GM18873 (cell line): ENCODE data around the gene ANKRD28.
"Not testable (repeated sequence)": the region's sequence is repeated elsewhere in the genome, so short reads cannot be mapped to it uniquely, and the experiment has no call there.

Experiments used
- ATAC-seq: cut with Tn5 transposase; IDR thresholded peaks from one replicate; pipeline ENCODE4 v1.9.1; 2021; ENCODE audit warnings: mild to moderate bottlenecking, moderate library complexity, moderate number of reproducible peaks; ENCODE audit not compliant: unreplicated experiment, low FRiP score

Gene ANKRD28

GRCh38 chr3:15638891-15639262 is 158.9 kb downstream of the ANKRD28 start:
- ATAC-seq = no peak

GRCh38 chr3:15638193-15638890 is 159.4 kb downstream of the ANKRD28 start:
- ATAC-seq = no peak

- no peak for ATAC-seq
Observed at GRCh38 chr3:15637131-15637951, 160.4 kb downstream of the ANKRD28 start.

- peak; percentile 57 for ATAC-seq
Observed at GRCh38 chr3:15636028-15636709, 161.6 kb downstream of the ANKRD28 start.

GRCh38 chr3:15635121-15635661 is 162.6 kb downstream of the ANKRD28 start:
- ATAC-seq = no peak

GRCh38 chr3:15634671-15635070 is 163.1 kb downstream of the ANKRD28 start:
- no peak for ATAC-seq

- no peak for ATAC-seq
Observed at GRCh38 chr3:15633766-15634598, 163.8 kb downstream of the ANKRD28 start.

GRCh38 chr3:15633159-15633558 is 164.6 kb downstream of the ANKRD28 start:
- no peak for ATAC-seq

GRCh38 chr3:15632212-15632580 is 165.6 kb downstream of the ANKRD28 start:
- no peak for ATAC-seq

- ATAC-seq = no peak
Observed at GRCh38 chr3:15631426-15632211, 166.2 kb downstream of the ANKRD28 start.

GRCh38 chr3:15630646-15631350 is 167.0 kb downstream of the ANKRD28 start:
- no peak for ATAC-seq

- ATAC-seq = peak; percentile 91
Observed at GRCh38 chr3:15629860-15630597, 167.8 kb downstream of the ANKRD28 start.

GRCh38 chr3:15628967-15629366 is 168.8 kb downstream of the ANKRD28 start:
- no peak for ATAC-seq

GRCh38 chr3:15623535-15624440 is 174.0 kb downstream of the ANKRD28 start:
- no peak for ATAC-seq

- not testable (repeated sequence) for ATAC-seq
Observed at GRCh38 chr3:15619659-15620464, 177.9 kb downstream of the ANKRD28 start.
